ENCODE measurements around the gene HTRA1. TPM values are rescaled to one million over a fixed set of nuclear protein-coding genes. Genes with fewer than 3 reads are reported as not detected.

Gene HTRA1
- total and polyA plus RNA-seq, 12 donors, result 8.5 to 167 (median 78.0) TPM

GRCh38 chr10:122458693-122459092, 2.7 kb upstream of the HTRA1 start:
- Histone ChIP-seq H3K36me3 (replicated peaks in 1 of 2) (no peaks in the 10 kb centered on the region), H3K9me3 (replicated peaks in 1 of 3) (no peaks in the 10 kb centered on the region), H3K27me3 (no peaks in the 10 kb centered on the region), H3K4me1 (replicated peaks in 1 of 2) (peaks cover 8 to 21% of the 10 kb centered on the region in 2 donors), H3K4me3 (no peak overlapping the region), H3K27ac (no peak overlapping the region)
- DNase-seq, result peak in 1 of 7 donors; percentile 58
- intact Hi-C loops (cut with DNase I), result no loop called here
- WGBS, 4 donors, result 76 to 96% (median 78%) methylated on average over 5 to 6 of the region's 6 CpGs
- no peak for TF ChIP-seq POLR2A (IDR thresholded peaks at IDR 0.05)
- TF ChIP-seq, protein P1, sequence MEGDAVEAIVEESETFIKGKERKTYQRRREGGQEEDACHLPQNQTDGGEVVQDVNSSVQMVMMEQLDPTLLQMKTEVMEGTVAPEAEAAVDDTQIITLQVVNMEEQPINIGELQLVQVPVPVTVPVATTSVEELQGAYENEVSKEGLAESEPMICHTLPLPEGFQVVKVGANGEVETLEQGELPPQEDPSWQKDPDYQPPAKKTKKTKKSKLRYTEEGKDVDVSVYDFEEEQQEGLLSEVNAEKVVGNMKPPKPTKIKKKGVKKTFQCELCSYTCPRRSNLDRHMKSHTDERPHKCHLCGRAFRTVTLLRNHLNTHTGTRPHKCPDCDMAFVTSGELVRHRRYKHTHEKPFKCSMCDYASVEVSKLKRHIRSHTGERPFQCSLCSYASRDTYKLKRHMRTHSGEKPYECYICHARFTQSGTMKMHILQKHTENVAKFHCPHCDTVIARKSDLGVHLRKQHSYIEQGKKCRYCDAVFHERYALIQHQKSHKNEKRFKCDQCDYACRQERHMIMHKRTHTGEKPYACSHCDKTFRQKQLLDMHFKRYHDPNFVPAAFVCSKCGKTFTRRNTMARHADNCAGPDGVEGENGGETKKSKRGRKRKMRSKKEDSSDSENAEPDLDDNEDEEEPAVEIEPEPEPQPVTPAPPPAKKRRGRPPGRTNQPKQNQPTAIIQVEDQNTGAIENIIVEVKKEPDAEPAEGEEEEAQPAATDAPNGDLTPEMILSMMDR (IDR thresholded peaks at IDR 0.05), result no peak

DNA sequence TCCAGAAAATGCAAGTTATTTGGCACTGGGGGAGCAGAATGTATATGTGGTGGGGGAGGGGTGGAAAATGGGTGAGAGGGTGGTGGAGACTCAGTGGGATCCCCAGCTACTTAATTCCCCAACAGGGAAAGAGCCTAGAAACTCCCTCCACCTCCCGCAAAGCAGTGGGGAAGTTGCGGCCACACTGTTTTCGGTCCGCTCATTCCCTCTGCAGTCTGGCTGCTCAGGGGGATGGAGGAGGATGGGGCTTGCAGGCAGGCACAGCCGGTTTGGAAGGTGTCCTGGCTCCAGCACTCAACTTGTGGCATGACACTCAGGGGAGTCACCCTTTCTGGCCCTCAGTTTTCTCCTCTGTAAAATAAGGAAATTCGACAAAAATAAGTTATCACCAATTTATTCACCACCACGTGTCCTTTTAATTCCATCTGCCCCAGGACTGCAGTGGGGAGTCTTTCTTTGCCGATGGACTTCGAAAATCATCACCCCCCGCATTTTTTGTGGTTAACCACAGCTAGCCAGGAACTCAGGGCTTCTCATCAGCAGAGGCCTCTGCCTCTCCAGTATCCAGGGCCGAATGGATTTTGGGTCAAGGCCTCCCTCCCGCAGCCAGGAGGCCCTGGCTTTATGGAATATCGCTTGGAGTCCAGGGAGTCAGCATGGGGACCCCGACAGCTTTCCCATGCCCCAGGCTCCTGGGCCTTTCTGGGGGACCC, 1.6 kb upstream of the HTRA1 start:
- intact Hi-C loops (cut with DNase I), result loop anchor here in 1 of 2 donors (10.0 kb wide), 1 partner anchor 95 kb away; no protein-coding TSS in a partner anchor
- Histone ChIP-seq H3K27me3 (no peaks in the 10 kb centered on the region), H3K9me3 (replicated peaks in 1 of 3) (no peaks in the 10 kb centered on the region), H3K36me3 (replicated peaks in 1 of 2) (no peaks in the 10 kb centered on the region), H3K27ac (no peak overlapping the region), H3K4me3 (no peak overlapping the region), H3K4me1 (replicated peaks in 1 of 2) (peaks cover 8 to 23% of the 10 kb centered on the region in 2 donors)
- peak in 1 of 7 donors; percentile 37 for DNase-seq
- 65 to 75% (median 66%) methylated on average over 12 to 14 of the region's 14 CpGs for WGBS, 4 donors
- TF ChIP-seq, protein P1 (IDR thresholded peaks at IDR 0.05), result no peak
- no peak for TF ChIP-seq POLR2A (IDR thresholded peaks at IDR 0.05)

- intact Hi-C loops (cut with DNase I), result loop anchor here in 1 of 2 donors (10.0 kb wide), 1 partner anchor 94 kb away; no protein-coding TSS in a partner anchor
- peak overlapping the region in 2 of 4 donors; percentile 83 to 89 for H3K4me3 ChIP-seq
- H3K9me3 ChIP-seq (replicated peaks in 1 of 3), result no peaks in the 10 kb centered on the region
- peaks cover 8 to 23% of the 10 kb centered on the region in 2 donors for H3K4me1 ChIP-seq (replicated peaks in 1 of 2)
- H3K27me3 ChIP-seq, result no peaks in the 10 kb centered on the region
- no peak for TF ChIP-seq POLR2A (IDR thresholded peaks at IDR 0.05)
- TF ChIP-seq, protein P1 (IDR thresholded peaks at IDR 0.05), result no peak
- no peaks in the 10 kb centered on the region for H3K36me3 ChIP-seq (replicated peaks in 1 of 2)
- peak overlapping the region in 3 of 5 donors; percentile 22 to 87 (median 47) for H3K27ac ChIP-seq
- DNase-seq, result peak in 4 of 7 donors; percentile 5 to 53 (median 38)
- WGBS, 4 donors, result 0 to 1% (median 0%) methylated on average over 12 to 40 of the region's 40 CpGs
These were observed 461 bp upstream of the HTRA1 start for GRCh38 chr10:122460891-122461293.

DNA sequence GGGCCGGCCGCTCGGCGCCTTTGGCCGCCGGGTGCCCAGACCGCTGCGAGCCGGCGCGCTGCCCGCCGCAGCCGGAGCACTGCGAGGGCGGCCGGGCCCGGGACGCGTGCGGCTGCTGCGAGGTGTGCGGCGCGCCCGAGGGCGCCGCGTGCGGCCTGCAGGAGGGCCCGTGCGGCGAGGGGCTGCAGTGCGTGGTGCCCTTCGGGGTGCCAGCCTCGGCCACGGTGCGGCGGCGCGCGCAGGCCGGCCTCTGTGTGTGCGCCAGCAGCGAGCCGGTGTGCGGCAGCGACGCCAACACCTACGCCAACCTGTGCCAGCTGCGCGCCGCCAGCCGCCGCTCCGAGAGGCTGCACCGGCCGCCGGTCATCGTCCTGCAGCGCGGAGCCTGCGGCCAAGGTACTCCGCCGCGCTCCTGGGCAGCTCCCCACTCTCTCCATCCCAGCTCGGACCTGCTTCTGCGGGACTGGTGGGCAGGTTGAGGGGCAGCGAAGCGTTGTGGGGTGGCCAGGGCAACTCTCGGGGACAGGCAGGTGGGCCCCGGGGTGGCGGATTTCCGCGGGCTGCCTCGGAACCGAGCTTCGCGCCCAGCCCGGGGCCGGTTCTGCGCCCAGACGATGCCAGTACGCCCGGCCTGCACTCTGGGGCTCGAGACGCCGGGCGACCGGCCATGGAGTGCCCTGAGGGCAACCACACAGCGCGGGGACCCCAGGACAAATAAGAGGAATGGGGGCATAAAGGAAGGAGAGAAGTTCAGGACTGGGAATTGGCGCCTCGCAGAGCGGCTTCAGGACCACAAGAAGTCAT, 578 bp downstream of the HTRA1 start:
- TF ChIP-seq, protein P1 (IDR thresholded peaks at IDR 0.05), result peak in 1 of 6 experiments; percentile 12
- TF ChIP-seq POLR2A (IDR thresholded peaks at IDR 0.05), result no peak
- H3K4me1 ChIP-seq (replicated peaks in 1 of 2), result peaks cover 8 to 23% of the 10 kb centered on the region in 2 donors
- intact Hi-C loops (cut with DNase I), result loop anchor here in 1 of 2 donors (10.0 kb wide), 1 partner anchor 93 kb away; no protein-coding TSS in a partner anchor
- no peaks in the 10 kb centered on the region for H3K9me3 ChIP-seq (replicated peaks in 1 of 3)
- no peaks in the 10 kb centered on the region for H3K27me3 ChIP-seq
- WGBS, 4 donors, result 0 to 2% (median 1%) methylated on average over 9 to 95 of the region's 95 CpGs
- peak in 6 of 7 donors; percentile 33 to 65 (median 46) for DNase-seq
- H3K27ac ChIP-seq, result peak overlapping the region in 2 of 5 donors; percentile 74 to 87
- no peaks in the 10 kb centered on the region for H3K36me3 ChIP-seq (replicated peaks in 1 of 2)
- H3K4me3 ChIP-seq, result peak overlapping the region in 3 of 4 donors; percentile 16 to 89 (median 34)
